RWPE1 (cell line): Measurements from ENCODE around the gene GCHFR.
A peak's percentile ranks its signal among the peaks of the same experiment; 100 is the strongest.

Experiments used
- CTCF ChIA-PET: fragments of 350-600 bp; sonication (Branson Sonifier 250); formaldehyde crosslinking; extraction: SDS; loops from one replicate; lab custom pipeline; 2021; lab: Yijun Ruan, JAX
- POLR2A ChIA-PET: fragments of 400-600 bp; formaldehyde crosslinking; extraction: SDS; loops from one replicate; lab custom pipeline; 2020; ENCODE audit warnings: antibody characterized with exemption; ENCODE audit not compliant: low non-redundant PET; lab: Yijun Ruan, JAX
- DNase-seq: peaks from one replicate; pipeline ENCODE4 v3.0.0; 2012; ENCODE audit warnings: low spot score
- H3K27ac ChIP-seq: fragments of 450-650 bp; 2 replicates; pipeline ENCODE4 v1.5.1; 2017
- CTCF ChIP-seq: fragments of 450-650 bp; conservative IDR thresholded peaks from 2 replicates; pipeline ENCODE4 v1.5.1; 2017; ENCODE audit warnings: low read depth, mild to moderate bottlenecking

The GCHFR gene

GRCh38 chr15:40806672-40807027, 42.8 kb downstream of the GCHFR start:
- peak overlapping the region; percentile 89 for H3K27ac ChIP-seq
- no peak for TF ChIP-seq CTCF
- no peak for DNase-seq
- ChIA-PET CTCF (no interaction called here), POLR2A (interaction anchor here (0.5 to 1.5 kb wide), 3 partner anchors 28 to 46 kb away, joined by 4 to 10 read pairs (median 5); partner anchors contain the start of gene SPINT1)

- no peak for TF ChIP-seq CTCF
- ChIA-PET CTCF (interaction anchor here (0.7 kb wide), 1 partner anchor 54 kb away, joined by 4 read pairs; no protein-coding TSS in a partner anchor), POLR2A (interaction anchor here (0.5 to 1.5 kb wide), 4 partner anchors 20 to 46 kb away, joined by 3 to 10 read pairs (median 4); partner anchors contain the start of gene SPINT1)
- peak within 1 kb of the TSS; percentile 89 for H3K27ac ChIP-seq
- peak; percentile 94 for DNase-seq
These were observed 43.4 kb downstream of the GCHFR start, which contains the start of the genes DNAJC17 and ZFYVE19 for GRCh38 chr15:40807028-40807887. Gene DNAJC17, minus strand, starts transcription at chr15:40807473. Its CDS starts 27 bp downstream, at chr15:40807446. Gene ZFYVE19, plus strand, starts transcription at chr15:40807089. Its CDS starts 501 bp downstream, at chr15:40807590.

- no peak for TF ChIP-seq CTCF
- ChIA-PET CTCF (interaction anchor here (0.6 to 0.7 kb wide), 2 partner anchors 54 to 958 kb away, joined by 3 to 4 read pairs; no protein-coding TSS in a partner anchor), POLR2A (interaction anchor here (0.6 to 1.5 kb wide), 2 partner anchors 20 to 35 kb away, joined by 3 to 10 read pairs; partner anchors contain the start of gene SPINT1)
- DNase-seq = no peak
- H3K27ac ChIP-seq = peak overlapping the region; percentile 89
These were observed 44.1 kb downstream of the GCHFR start for GRCh38 chr15:40807888-40808461.

GRCh38 chr15:40808861-40809450, 45.1 kb downstream of the GCHFR start:
- ChIA-PET POLR2A (no interaction called here), CTCF (interaction anchor here (1.2 kb wide), 1 partner anchor 62 kb away, joined by 3 read pairs; no protein-coding TSS in a partner anchor)
- no peak for TF ChIP-seq CTCF
- peak overlapping the region; percentile 17 for H3K27ac ChIP-seq
- DNase-seq = no peak

- TF ChIP-seq CTCF = no peak
- H3K27ac ChIP-seq = peak overlapping the region; percentile 48
- ChIA-PET CTCF (no interaction called here), POLR2A (no interaction called here)
- no peak for DNase-seq
These were observed 49.0 kb downstream of the GCHFR start for GRCh38 chr15:40812721-40813425.
